Karpas-422 (cell line): ENCODE data around the gene KCNF1. TPM values are rescaled to one million over a fixed set of nuclear protein-coding genes. Genes with fewer than 3 reads are reported as not detected.
A peak's percentile ranks its signal among the peaks of the same experiment; 100 is the strongest.

Experiments used
- DNase-seq: peaks from one replicate; pipeline ENCODE4 v3.0.0-alpha.2; 2015
- H2AFZ ChIP-seq: fragments of 200-600 bp; sonication (generic); 2 replicates; pipeline ENCODE4 v1.6.1; 2014; ENCODE audit warnings: antibody characterized with exemption, low read length, mixed read lengths
- H3K27ac ChIP-seq: fragments of 200-600 bp; sonication (generic); 2 replicates; pipeline ENCODE4 v1.5.1; 2014; ENCODE audit warnings: mild to moderate bottlenecking, low read length, moderate library complexity
- H3K27me3 ChIP-seq: fragments of 200-600 bp; sonication (generic); 2 replicates; pipeline ENCODE4 v1.6.1; 2014; ENCODE audit warnings: low read length, mixed read lengths
- H3K36me3 ChIP-seq: fragments of 200-600 bp; sonication (generic); 2 replicates; pipeline ENCODE4 v1.6.1; 2014; ENCODE audit warnings: low read length, mixed read lengths; ENCODE audit not compliant: insufficient read depth
- H3K4me1 ChIP-seq: fragments of 200-600 bp; sonication (generic); 2 replicates; pipeline ENCODE4 v1.6.1; 2014; ENCODE audit warnings: mild to moderate bottlenecking, low read length, mixed read lengths
- H3K4me2 ChIP-seq: fragments of 200-600 bp; sonication (generic); 2 replicates; pipeline ENCODE4 v1.6.1; 2014; ENCODE audit warnings: low read length, low read depth, mild to moderate bottlenecking; ENCODE audit not compliant: poor library complexity, severe bottlenecking
- H3K4me3 ChIP-seq: fragments of 200-600 bp; sonication (generic); 2 replicates; pipeline ENCODE4 v1.5.1; 2014; ENCODE audit warnings: mild to moderate bottlenecking, antibody characterized with exemption, low read length, mixed read lengths
- H3K79me2 ChIP-seq: fragments of 200-600 bp; sonication (generic); 2 replicates; pipeline ENCODE4 v1.6.1; 2014; ENCODE audit warnings: mild to moderate bottlenecking, low read length, mixed read lengths
- H3K9ac ChIP-seq: fragments of 200-600 bp; sonication (generic); 2 replicates; pipeline ENCODE4 v1.6.0; 2014; ENCODE audit warnings: low read length
- H3K9me2 ChIP-seq: fragments of 200-600 bp; sonication (generic), shearing (Covaris generic); replicated peaks from 2 replicates; pipeline ENCODE4 v1.6.0; 2014; ENCODE audit warnings: mild to moderate bottlenecking, low read length, moderate library complexity; ENCODE audit not compliant: insufficient read depth
- H3K9me3 ChIP-seq: fragments of 300-700, 200-600 bp; sonication (generic); 2 replicates; pipeline ENCODE4 v1.6.1; 2014; ENCODE audit warnings: low read length, mixed read lengths
- H4K20me1 ChIP-seq: fragments of 200-600 bp; sonication (generic); 2 replicates; pipeline ENCODE4 v1.6.1; 2014; ENCODE audit warnings: mild to moderate bottlenecking, antibody characterized with exemption, low read length, low read depth; ENCODE audit not compliant: insufficient read depth
- total RNA-seq: library from RNA; depleted of rRNA; stranded (reverse); fragments of >200 nt; shearing (Covaris generic); gene quantifications from 2 replicates; pipeline ENCODE4 v1.2.3, GENCODE V29; 2014; ENCODE audit warnings: low replicate concordance; rRNA removed

KCNF1 gene
- not detected in 2 replicates for total RNA-seq

GRCh38 chr2:10911291-10912075 lies at the start of gene KCNF1:
TSS of gene KCNF1 (plus strand) at chr2:10911934. CDS start at chr2:10912427, 493 bp downstream.
- no peak within 1 kb of the TSS for H3K9ac ChIP-seq
- H4K20me1 ChIP-seq = no peaks in the 10 kb centered on the region
- H2AFZ ChIP-seq = no peak within 1 kb of the TSS
- H3K4me1 ChIP-seq = peaks cover 3% of the 10 kb centered on the region; the same call in 1 of the 2 replicates
- H3K79me2 ChIP-seq = no peaks in the 10 kb centered on the region
- DNase-seq = no peak
- no peaks in the 10 kb centered on the region for H3K9me3 ChIP-seq
- H3K4me3 ChIP-seq = no peak within 1 kb of the TSS
- H3K36me3 ChIP-seq = no peaks in the 10 kb centered on the region
- H3K4me2 ChIP-seq = no peak within 1 kb of the TSS
- H3K9me2 ChIP-seq = no peaks in the 10 kb centered on the region
- no peaks in the 10 kb centered on the region for H3K27me3 ChIP-seq
- H3K27ac ChIP-seq = no peak within 1 kb of the TSS

DNA sequence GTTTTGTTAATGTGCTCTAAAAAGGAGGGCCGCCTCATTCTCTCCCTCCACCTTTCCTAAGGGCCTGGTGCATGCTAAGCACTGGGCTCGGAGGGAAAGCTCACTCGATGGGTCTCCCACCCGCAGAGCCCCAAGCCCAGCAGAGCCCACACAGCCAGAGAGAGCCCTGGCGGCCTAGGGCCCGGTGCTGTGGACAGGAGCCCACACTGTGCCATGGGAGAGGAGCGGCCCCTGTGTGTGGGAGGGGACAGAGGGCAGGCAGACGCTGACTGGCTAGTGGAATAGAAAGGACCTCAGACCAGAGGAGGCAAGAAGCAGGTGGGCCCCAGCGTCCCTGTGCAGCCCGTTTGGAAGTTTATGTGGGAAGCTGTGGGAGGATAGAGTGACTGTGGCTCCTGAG lies 49.4 kb upstream of the KCNF1 start:
- no peaks in the 10 kb centered on the region for H3K4me1 ChIP-seq

GRCh38 chr2:10863047-10863446 lies 48.7 kb upstream of the KCNF1 start:
- Histone ChIP-seq H3K4me3 (no peak overlapping the region), H3K4me1 (no peaks in the 10 kb centered on the region)
- no peak for DNase-seq

More for the DNA sequence above, 49.4 kb upstream of the KCNF1 start:
- Histone ChIP-seq H3K4me3 (no peak overlapping the region), H3K9me3 (no peaks in the 10 kb centered on the region), H4K20me1 (0 out of 2 replicates have a peak, but pooled peaks cover 3% of the 10 kb centered on the region), H3K27me3 (no peaks in the 10 kb centered on the region), H2AFZ (no peak overlapping the region), H3K9ac (no peak overlapping the region), H3K9me2 (no peaks in the 10 kb centered on the region), H3K4me2 (no peak overlapping the region), H3K36me3 (no peaks in the 10 kb centered on the region), H3K27ac (no peak overlapping the region), H3K79me2 (no peaks in the 10 kb centered on the region)
- DNase-seq = no peak

DNA sequence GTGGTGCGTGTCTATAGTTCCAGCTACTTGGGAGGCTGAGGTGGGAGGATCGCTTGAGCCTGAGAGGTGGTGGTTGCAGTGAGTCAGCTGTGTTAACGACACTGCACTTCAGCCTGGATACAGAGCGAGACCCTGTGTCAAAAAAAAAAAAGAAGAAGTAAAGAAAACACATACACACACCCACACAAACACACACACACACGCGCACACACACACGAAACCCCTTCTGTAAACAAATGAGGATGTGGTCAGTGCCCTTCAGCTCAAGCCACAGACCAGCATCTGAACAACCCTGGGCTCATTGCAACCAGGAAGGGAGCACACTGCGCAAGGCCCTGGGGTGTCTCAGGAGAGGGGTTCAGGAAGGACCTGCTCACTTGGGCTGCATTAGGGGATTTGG lies 47.9 kb upstream of the KCNF1 start:
- Histone ChIP-seq H3K4me2 (no peak overlapping the region), H3K79me2 (no peaks in the 10 kb centered on the region)

More at GRCh38 chr2:10863047-10863446, 48.7 kb upstream of the KCNF1 start:
- Histone ChIP-seq H3K9ac (no peak overlapping the region), H3K27ac (no peak overlapping the region), H3K4me2 (no peak overlapping the region), H3K36me3 (no peaks in the 10 kb centered on the region), H3K79me2 (no peaks in the 10 kb centered on the region), H2AFZ (no peak overlapping the region), H3K9me2 (no peaks in the 10 kb centered on the region), H3K9me3 (no peaks in the 10 kb centered on the region), H3K27me3 (no peaks in the 10 kb centered on the region), H4K20me1 (0 out of 2 replicates have a peak, but pooled peaks cover 3% of the 10 kb centered on the region)

GRCh38 chr2:10864251-10864650 lies 47.5 kb upstream of the KCNF1 start:
- no peak for DNase-seq
- no peaks in the 10 kb centered on the region for H3K79me2 ChIP-seq
- no peaks in the 10 kb centered on the region for H3K4me1 ChIP-seq

More for the DNA sequence above, 47.9 kb upstream of the KCNF1 start:
- Histone ChIP-seq H3K9me3 (no peaks in the 10 kb centered on the region), H3K36me3 (no peaks in the 10 kb centered on the region), H3K9me2 (no peaks in the 10 kb centered on the region), H4K20me1 (0 out of 2 replicates have a peak, but pooled peaks cover 3% of the 10 kb centered on the region), H3K27ac (no peak overlapping the region), H3K4me3 (no peak overlapping the region), H3K27me3 (no peaks in the 10 kb centered on the region), H2AFZ (no peak overlapping the region), H3K9ac (no peak overlapping the region), H3K4me1 (no peaks in the 10 kb centered on the region)
- no peak for DNase-seq

DNA sequence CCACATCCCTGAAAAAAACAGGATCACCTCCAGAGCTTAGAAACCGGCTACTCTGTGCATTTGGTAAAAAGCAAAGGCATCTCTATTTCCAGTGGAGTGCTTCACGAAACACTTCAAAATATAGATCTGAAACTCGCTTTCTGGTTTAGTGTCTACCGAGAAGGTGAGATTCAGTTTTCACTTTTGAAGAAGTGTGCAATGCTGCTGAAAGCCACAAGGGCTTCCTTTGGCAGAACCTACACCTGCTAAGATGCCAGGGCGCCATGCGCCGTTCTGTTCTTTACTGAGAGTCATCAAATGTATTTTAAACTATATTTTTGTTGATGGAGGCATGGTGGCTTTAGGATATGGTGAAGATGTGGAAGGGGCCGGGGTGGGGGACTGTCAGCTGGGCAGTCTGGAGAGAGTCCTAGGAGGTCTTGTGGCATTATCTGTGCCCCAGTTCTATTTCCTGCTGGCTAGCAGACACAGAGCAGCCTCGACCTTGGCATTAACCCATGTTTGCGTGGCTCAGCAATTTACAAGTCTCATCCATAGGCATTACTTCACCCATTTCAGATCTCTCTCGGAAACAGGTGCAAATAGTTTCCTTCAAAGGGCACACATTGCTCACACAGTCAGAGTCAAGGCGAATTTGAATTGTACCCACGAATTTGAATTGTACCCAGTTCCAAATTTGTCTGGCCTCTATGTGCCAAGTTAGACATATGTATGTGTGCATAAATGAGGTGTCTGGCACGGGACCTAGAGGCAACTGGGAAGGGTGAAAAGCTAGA lies 46.7 kb upstream of the KCNF1 start:
- no peaks in the 10 kb centered on the region for H3K4me1 ChIP-seq
- H4K20me1 ChIP-seq = 0 out of 2 replicates have a peak, but pooled peaks cover 3% of the 10 kb centered on the region
- H3K9me2 ChIP-seq = no peaks in the 10 kb centered on the region
- no peaks in the 10 kb centered on the region for H3K79me2 ChIP-seq
- H3K36me3 ChIP-seq = no peaks in the 10 kb centered on the region
- H2AFZ ChIP-seq = no peak overlapping the region
- H3K4me2 ChIP-seq = no peak overlapping the region
- H3K27ac ChIP-seq = no peak overlapping the region
- H3K4me3 ChIP-seq = no peak overlapping the region
- H3K9me3 ChIP-seq = no peaks in the 10 kb centered on the region
- H3K9ac ChIP-seq = no peak overlapping the region
- H3K27me3 ChIP-seq = no peaks in the 10 kb centered on the region
- DNase-seq = peak; percentile 49

More at GRCh38 chr2:10864251-10864650, 47.5 kb upstream of the KCNF1 start:
- H3K4me3 ChIP-seq = no peak overlapping the region
- no peaks in the 10 kb centered on the region for H3K36me3 ChIP-seq
- no peak overlapping the region for H3K9ac ChIP-seq
- no peak overlapping the region for H3K27ac ChIP-seq
- no peaks in the 10 kb centered on the region for H3K27me3 ChIP-seq
- no peaks in the 10 kb centered on the region for H3K9me3 ChIP-seq
- H3K9me2 ChIP-seq = no peaks in the 10 kb centered on the region
- 0 out of 2 replicates have a peak, but pooled peaks cover 3% of the 10 kb centered on the region for H4K20me1 ChIP-seq
- no peak overlapping the region for H3K4me2 ChIP-seq
- H2AFZ ChIP-seq = no peak overlapping the region

- Histone ChIP-seq H3K27me3 (no peaks in the 10 kb centered on the region), H3K4me2 (no peak overlapping the region), H3K4me1 (no peaks in the 10 kb centered on the region)
These were observed 45.9 kb upstream of the KCNF1 start for GRCh38 chr2:10865841-10866240.

More at GRCh38 chr2:10865841-10866240, 45.9 kb upstream of the KCNF1 start:
- Histone ChIP-seq H3K4me3 (no peak overlapping the region), H3K79me2 (no peaks in the 10 kb centered on the region), H2AFZ (no peak overlapping the region), H3K9me3 (no peaks in the 10 kb centered on the region), H3K9me2 (no peaks in the 10 kb centered on the region), H3K27ac (no peak overlapping the region), H3K36me3 (no peaks in the 10 kb centered on the region), H4K20me1 (0 out of 2 replicates have a peak, but pooled peaks cover 3% of the 10 kb centered on the region), H3K9ac (no peak overlapping the region)
- no peak for DNase-seq
